HepG2 (cell line): Measurements from ENCODE around the gene ADGRB2. TPM values are rescaled to one million over a fixed set of nuclear protein-coding genes. Genes with fewer than 3 reads are reported as not detected.

ENCODE experiments used
- BRF2 ChIP-seq: sonication (generic); formaldehyde crosslinking; IDR thresholded peaks from 2 replicates; pipeline ENCODE4 v1.8.1; 2022; ENCODE audit warnings: mild to moderate bottlenecking, missing genetic modification reagents
- ELF3 ChIP-seq: IDR thresholded peaks from 2 replicates; pipeline ENCODE4 v1.6.1; 2016; ENCODE audit warnings: missing genetic modification reagents, missing compliant biosample characterization
- HMGXB3 ChIP-seq: sonication (generic); formaldehyde crosslinking; IDR thresholded peaks from 2 replicates; pipeline ENCODE4 v1.4.0; 2020; ENCODE audit warnings: missing genetic modification reagents, borderline replicate concordance
- ISX ChIP-seq: sonication (generic); formaldehyde crosslinking; conservative IDR thresholded peaks from 2 replicates; pipeline ENCODE4 v1.5.0; 2020; ENCODE audit warnings: missing genetic modification reagents
- KDM2A ChIP-seq: sonication (generic); formaldehyde crosslinking; IDR thresholded peaks from 2 replicates; pipeline ENCODE4 v1.4.0; 2020; ENCODE audit warnings: low read depth, missing genetic modification reagents, borderline replicate concordance
- KDM4B ChIP-seq: sonication (generic); formaldehyde crosslinking; IDR thresholded peaks from 2 replicates; pipeline ENCODE4 v1.4.0; 2020; ENCODE audit warnings: missing genetic modification reagents
- KIAA2018 ChIP-seq: sonication (generic); formaldehyde crosslinking; IDR thresholded peaks from 2 replicates; pipeline ENCODE4 v1.5.0; 2020; ENCODE audit warnings: mild to moderate bottlenecking, missing genetic modification reagents, borderline replicate concordance
- THRA ChIP-seq: sonication (generic); formaldehyde crosslinking; IDR thresholded peaks from 2 replicates; pipeline ENCODE4 v1.4.0; 2020; ENCODE audit warnings: missing genetic modification reagents, borderline replicate concordance
- YEATS2 ChIP-seq: sonication (generic); formaldehyde crosslinking; IDR thresholded peaks from 2 replicates; pipeline ENCODE4 v1.4.0; 2020; ENCODE audit warnings: missing genetic modification reagents, borderline replicate concordance
- ZNF441 ChIP-seq: sonication (generic); formaldehyde crosslinking; IDR thresholded peaks from 2 replicates; pipeline ENCODE4 v1.7.0; 2021; ENCODE audit warnings: missing genetic modification reagents, borderline replicate concordance
- ZNF580 ChIP-seq: IDR thresholded peaks from 2 replicates; pipeline ENCODE4 v1.6.1; 2016; ENCODE audit warnings: low read depth, borderline replicate concordance
- polyA plus RNA-seq, 8 experiments: library from polyadenylated mRNA; depleted of rRNA in 3 of 8; stranded (reverse) in 7 of 8; unstranded in 1 of 8; fragments of >200 nt; fragmentation: Illumina TruSeq in 4 of 8; extraction: Trizol in 4 of 8; gene quantifications; 2 replicates each; pipeline versions ENCODE4 v1.2.1 to v1.2.3, GENCODE V29; 2011 to 2016; ENCODE audit warnings: low read depth in 4 of 8, missing spikeins in 1 of 8, mixed read lengths in 1 of 8; ENCODE audit not compliant: insufficient read depth in 1 of 8
- total RNA-seq, 5 experiments: library from RNA; depleted of rRNA; stranded (reverse); fragments of >200 nt; fragmentation: Illumina TruSeq; extraction: Trizol; gene quantifications; 2 replicates each; pipeline ENCODE4 v1.2.3, GENCODE V29; 2016; ENCODE audit warnings: low read depth in 1 of 5

The ADGRB2 gene
- total and polyA plus RNA-seq, 2 of the 13 experiments (the other 11 are each of a cell fraction or from before 2014, with no cell fraction given) = 0.03 to 0.09 TPM

GRCh38 chr1:31723828-31724359 lies 40.2 kb downstream of the ADGRB2 start (continued):
- TF ChIP-seq HMGXB3 (CRISPR knock-in tag) (peak; percentile 82; the same call in 1 of the 2 replicates), ELF3 (CRISPR knock-in tag) (peak; percentile 73), ZNF580 (CRISPR knock-in tag) (peak; percentile 79; the same call in 1 of the 2 replicates), KDM4B (CRISPR knock-in tag) (peak; percentile 82; the same call in 1 of the 2 replicates), BRF2 (no peak), YEATS2 (CRISPR knock-in tag) (peak; percentile 44; the same call in 1 of the 2 replicates), THRA (peak; percentile 79), KIAA2018 (CRISPR knock-in tag) (no peak), KDM2A (0 out of 2 replicates have a peak, but pooled peaks have one; percentile 30), ZNF441 (CRISPR knock-in tag) (peak; percentile 84), ISX (CRISPR knock-in tag) (peak; percentile 95)
